SK-N-SH (cell line): ENCODE results near the gene DROSHA. TPM values are rescaled to one million over a fixed set of nuclear protein-coding genes. Genes with fewer than 3 reads are reported as not detected.

Experiments
- CTCF ChIA-PET: fragments of 300-600, 350-600 bp; formaldehyde crosslinking; extraction: SDS; loops from one replicate; lab custom pipeline; 2021; lab: Yijun Ruan, JAX
- POLR2A ChIA-PET: fragments of 350-600 bp; sonication (Branson Sonifier 250); formaldehyde crosslinking; extraction: SDS; loops from one replicate; lab custom pipeline; 2020; ENCODE audit warnings: antibody characterized with exemption, inconsistent platforms; lab: Yijun Ruan, JAX
- DNase-seq: peaks from one replicate; pipeline ENCODE4 v3.0.0; 2012
- H2AFZ ChIP-seq: fragments of 200-600 bp; sonication (generic); 2 replicates; pipeline ENCODE4 v1.8.1; 2016; ENCODE audit warnings: antibody characterized with exemption, mild to moderate bottlenecking, low read depth
- H3F3A ChIP-seq: fragments of 200-600 bp; sonication (generic); replicated peaks from 2 replicates; pipeline ENCODE3; 2016; ENCODE audit warnings: antibody characterized with exemption, mild to moderate bottlenecking; ENCODE audit not compliant: insufficient read depth
- H3K27ac ChIP-seq, 2 experiments: fragments of 200-500 bp in 1 of 2; fragments of 200-600 bp in 1 of 2; sonication (Bioruptor generic) in 1 of 2; sonication (generic), shearing (Covaris generic) in 1 of 2; 2 replicates each; pipeline versions ENCODE4 v1.5.1 to v1.6.1; 2014 to 2016; ENCODE audit warnings: low read depth in 2 of 2, inconsistent platforms in 1 of 2, low read length in 1 of 2, mild to moderate bottlenecking in 1 of 2, mixed read lengths in 1 of 2
- H3K27me3 ChIP-seq: fragments of 200-600 bp; sonication (generic), shearing (Covaris generic); 2 replicates; pipeline ENCODE4 v1.6.1; 2016; ENCODE audit warnings: mixed run types; ENCODE audit not compliant: insufficient read depth
- H3K36me3 ChIP-seq, 2 experiments: fragments of 200-500 bp in 1 of 2; fragments of 200-600 bp in 1 of 2; sonication (Bioruptor generic) in 1 of 2; sonication (generic) in 1 of 2; replicated peaks in 1 of 2; 2 replicates each; pipeline versions ENCODE3 to v1.5.1; 2014 to 2016; ENCODE audit warnings: low read length in 1 of 2, mild to moderate bottlenecking in 1 of 2; ENCODE audit not compliant: insufficient read depth in 2 of 2, control insufficient read depth in 1 of 2
- H3K4me1 ChIP-seq, 2 experiments: fragments of 200-500 bp in 1 of 2; fragments of 200-600 bp in 1 of 2; sonication (Bioruptor generic) in 1 of 2; sonication (generic), shearing (Covaris generic) in 1 of 2; 2 replicates each; pipeline versions ENCODE4 v1.5.1 to v1.6.1; 2014 to 2016; ENCODE audit warnings: low read depth in 1 of 2, low read length in 1 of 2, mixed run types in 1 of 2; ENCODE audit not compliant: insufficient read depth in 2 of 2, control insufficient read depth in 1 of 2
- H3K4me2 ChIP-seq: fragments of 200-600 bp; sonication (generic), shearing (Covaris generic); 2 replicates; pipeline ENCODE4 v1.6.1; 2017; ENCODE audit warnings: mixed run types
- H3K4me3 ChIP-seq, 2 experiments: fragments of 200-500 bp in 1 of 2; fragments of 200-600 bp in 1 of 2; sonication (Bioruptor generic) in 1 of 2; sonication (generic), shearing (Covaris generic) in 1 of 2; 2 replicates each; pipeline versions ENCODE4 v1.5.1 to v1.8.1; 2014 to 2016; ENCODE audit warnings: low read depth in 2 of 2, inconsistent platforms in 1 of 2, low read length in 1 of 2, mild to moderate bottlenecking in 1 of 2, mixed read lengths in 1 of 2, moderate library complexity in 1 of 2
- H3K79me2 ChIP-seq: fragments of 200-600 bp; sonication (generic); 2 replicates; pipeline ENCODE4 v1.8.1; 2017; ENCODE audit warnings: mild to moderate bottlenecking; ENCODE audit not compliant: insufficient read depth
- H3K9ac ChIP-seq: fragments of 200-600 bp; sonication (generic); 2 replicates; pipeline ENCODE4 v1.6.1; 2017; ENCODE audit warnings: mixed run types
- H3K9me2 ChIP-seq: fragments of 200-600 bp; sonication (generic); 2 replicates; pipeline ENCODE4 v1.6.1; 2017; ENCODE audit warnings: mixed run types
- H3K9me3 ChIP-seq: fragments of 200-600 bp; sonication (generic); 2 replicates; pipeline ENCODE4 v1.6.1; 2017; ENCODE audit warnings: mixed run types, mild to moderate bottlenecking, moderate library complexity
- H4K20me1 ChIP-seq: fragments of 200-600 bp; sonication (generic); 2 replicates; pipeline ENCODE4 v1.6.1; 2017; ENCODE audit warnings: mild to moderate bottlenecking, mixed run types; ENCODE audit not compliant: insufficient read depth
- EZH2phosphoT487 ChIP-seq: fragments of 200-600 bp; sonication (generic); IDR thresholded peaks from 2 replicates; pipeline ENCODE4 v1.6.1; 2017; ENCODE audit warnings: low read depth, mixed run types, mild to moderate bottlenecking, antibody characterized with exemption, moderate library complexity, borderline replicate concordance
- FOSL2 ChIP-seq: IDR thresholded peaks from 2 replicates; pipeline ENCODE4 v1.4.0; 2012; ENCODE audit warnings: low read depth, mild to moderate bottlenecking, moderate library complexity, borderline replicate concordance
- FOXM1 ChIP-seq: IDR thresholded peaks from 2 replicates; pipeline ENCODE4 v1.4.0; 2012; ENCODE audit warnings: low read depth, mild to moderate bottlenecking
- GATA2 ChIP-seq: sonication (generic); formaldehyde crosslinking; IDR thresholded peaks from 2 replicates; pipeline ENCODE4 v1.5.0; 2020; ENCODE audit warnings: mild to moderate bottlenecking, missing genetic modification reagents
- IRF3 ChIP-seq: fragments of 150-350 bp; IDR thresholded peaks from 2 replicates; pipeline ENCODE4 v1.6.1; 2016; ENCODE audit warnings: mild to moderate bottlenecking, low read depth, low read length
- MAX ChIP-seq: IDR thresholded peaks from 2 replicates; pipeline ENCODE4 v1.4.0; 2012; ENCODE audit warnings: low read depth
- POLR2AphosphoS5 ChIP-seq: IDR thresholded peaks from 2 replicates; pipeline ENCODE4 v1.6.1; 2012; ENCODE audit warnings: low read depth, low read length
- TCF12 ChIP-seq: IDR thresholded peaks from 2 replicates; pipeline ENCODE4 v1.4.0; 2012
- WGBS: methylation state at CpG from one replicate; pipeline ENCODE4 v1.1.6; 2017; ENCODE audit warnings: low lambda C conversion rate; 5-methylcytosine and 5-hydroxymethylcytosine counted together
- polyA plus RNA-seq, 3 experiments: library from polyadenylated mRNA; depleted of rRNA; stranded (reverse); fragments of >200 nt; gene quantifications; 2 replicates each; pipeline ENCODE4 v1.2.3, GENCODE V29; 2012
- TF ChIP-seq, protein P1 (sequence below): IDR thresholded peaks from 2 replicates; pipeline ENCODE4 v1.6.1; 2012; ENCODE audit warnings: mild to moderate bottlenecking, low read depth, low read length, moderate library complexity

Gene DROSHA
- polyA plus RNA-seq, 1 of the 3 experiments (the other 2 are of a cell fraction): 49.3 TPM

DNA sequence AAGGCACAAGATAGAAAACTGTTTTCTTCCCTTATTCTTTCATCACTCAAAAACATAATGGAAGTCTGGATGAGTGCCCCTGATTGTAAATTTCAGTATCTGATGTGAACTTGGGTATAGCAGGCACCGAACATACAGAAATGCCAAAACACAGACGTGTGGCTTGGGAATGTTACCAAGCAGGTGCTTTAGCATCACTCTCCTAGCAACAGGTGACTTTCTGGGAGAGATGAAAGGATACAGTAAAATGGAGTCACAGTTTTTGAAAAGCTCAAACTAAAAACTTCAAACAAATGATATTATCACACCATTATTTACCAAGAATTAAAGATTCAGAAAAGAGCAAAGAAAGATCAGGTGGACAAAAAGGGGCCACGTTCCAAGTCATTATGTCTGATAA lies 130.2 kb downstream of the DROSHA start:
- 63% methylated on average over 3 of the region's 3 CpGs for WGBS
- POLR2A ChIA-PET: no interaction called here
- Histone ChIP-seq H3K36me3 (peaks cover 36 to 49% of the 10 kb centered on the region in 2 experiments), H3K4me3 (no peak overlapping the region), H3K79me2 (no peaks in the 10 kb centered on the region), H2AFZ (no peak overlapping the region), H3K9ac (no peak overlapping the region), H3K9me3 (no peaks in the 10 kb centered on the region), H3K4me2 (no peak overlapping the region), H3F3A (no peaks in the 10 kb centered on the region), H3K9me2 (no peaks in the 10 kb centered on the region), H3K27me3 (no peaks in the 10 kb centered on the region), H4K20me1 (no peaks in the 10 kb centered on the region), H3K27ac (no peak overlapping the region), H3K4me1 (no peaks in the 10 kb centered on the region; a peak in 1 of 4 replicates)
- no peak for TF ChIP-seq GATA2 (CRISPR knock-in tag)
- no peak for TF ChIP-seq FOSL2
- TF ChIP-seq TCF12: no peak
- TF ChIP-seq, protein P1, sequence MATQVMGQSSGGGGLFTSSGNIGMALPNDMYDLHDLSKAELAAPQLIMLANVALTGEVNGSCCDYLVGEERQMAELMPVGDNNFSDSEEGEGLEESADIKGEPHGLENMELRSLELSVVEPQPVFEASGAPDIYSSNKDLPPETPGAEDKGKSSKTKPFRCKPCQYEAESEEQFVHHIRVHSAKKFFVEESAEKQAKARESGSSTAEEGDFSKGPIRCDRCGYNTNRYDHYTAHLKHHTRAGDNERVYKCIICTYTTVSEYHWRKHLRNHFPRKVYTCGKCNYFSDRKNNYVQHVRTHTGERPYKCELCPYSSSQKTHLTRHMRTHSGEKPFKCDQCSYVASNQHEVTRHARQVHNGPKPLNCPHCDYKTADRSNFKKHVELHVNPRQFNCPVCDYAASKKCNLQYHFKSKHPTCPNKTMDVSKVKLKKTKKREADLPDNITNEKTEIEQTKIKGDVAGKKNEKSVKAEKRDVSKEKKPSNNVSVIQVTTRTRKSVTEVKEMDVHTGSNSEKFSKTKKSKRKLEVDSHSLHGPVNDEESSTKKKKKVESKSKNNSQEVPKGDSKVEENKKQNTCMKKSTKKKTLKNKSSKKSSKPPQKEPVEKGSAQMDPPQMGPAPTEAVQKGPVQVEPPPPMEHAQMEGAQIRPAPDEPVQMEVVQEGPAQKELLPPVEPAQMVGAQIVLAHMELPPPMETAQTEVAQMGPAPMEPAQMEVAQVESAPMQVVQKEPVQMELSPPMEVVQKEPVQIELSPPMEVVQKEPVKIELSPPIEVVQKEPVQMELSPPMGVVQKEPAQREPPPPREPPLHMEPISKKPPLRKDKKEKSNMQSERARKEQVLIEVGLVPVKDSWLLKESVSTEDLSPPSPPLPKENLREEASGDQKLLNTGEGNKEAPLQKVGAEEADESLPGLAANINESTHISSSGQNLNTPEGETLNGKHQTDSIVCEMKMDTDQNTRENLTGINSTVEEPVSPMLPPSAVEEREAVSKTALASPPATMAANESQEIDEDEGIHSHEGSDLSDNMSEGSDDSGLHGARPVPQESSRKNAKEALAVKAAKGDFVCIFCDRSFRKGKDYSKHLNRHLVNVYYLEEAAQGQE: no peak
- DNase-seq: no peak
- CTCF ChIA-PET: no interaction called here

- H3K27me3 ChIP-seq: no peaks in the 10 kb centered on the region
- TF ChIP-seq FOXM1 (no peak), MAX (no peak), EZH2phosphoT487 (no peak), POLR2AphosphoS5 (no peak), IRF3 (no peak)
- H3K9me2 ChIP-seq: no peaks in the 10 kb centered on the region
- no peak overlapping the region for H3K9ac ChIP-seq
- H3F3A ChIP-seq: no peaks in the 10 kb centered on the region
- H4K20me1 ChIP-seq: no peaks in the 10 kb centered on the region
- H3K4me3 ChIP-seq: no peak overlapping the region
- DNase-seq: no peak
- H3K4me2 ChIP-seq: no peak overlapping the region
- no peak overlapping the region for H3K27ac ChIP-seq
- H3K4me1 ChIP-seq: no peaks in the 10 kb centered on the region
- POLR2A ChIA-PET: no interaction called here
- no peak overlapping the region for H2AFZ ChIP-seq
- H3K9me3 ChIP-seq: no peaks in the 10 kb centered on the region
- CTCF ChIA-PET: no interaction called here
- H3K36me3 ChIP-seq: peaks cover 20 to 23% of the 10 kb centered on the region in 2 experiments
- WGBS: 87% methylated on average over 11 of the region's 11 CpGs
- H3K79me2 ChIP-seq: no peaks in the 10 kb centered on the region
Measured at GRCh38 chr5:31397926-31398557, 133.9 kb downstream of the DROSHA start.
